HepG2 (cell line): Measurements from ENCODE around the gene C22orf15. TPM values are rescaled to one million over a fixed set of nuclear protein-coding genes. Genes with fewer than 3 reads are reported as not detected.

Experiments
- GATAD2A ChIP-seq: IDR thresholded peaks from 2 replicates; pipeline ENCODE4 v1.6.1; 2016
- MAZ ChIP-seq, 2 experiments: sonication (generic) in 1 of 2; formaldehyde crosslinking in 1 of 2; IDR thresholded peaks; 2 replicates each; pipeline versions ENCODE4 v1.5.0 to v1.6.1; 2012 to 2020; ENCODE audit warnings: low read depth in 2 of 2, mild to moderate bottlenecking in 2 of 2, borderline replicate concordance in 1 of 2, improper control_type of control experiment in 1 of 2, low read length in 1 of 2, missing genetic modification reagents in 1 of 2, moderate library complexity in 1 of 2
- ZFAT ChIP-seq: sonication (generic); formaldehyde crosslinking; conservative IDR thresholded peaks from 2 replicates; pipeline ENCODE4 v1.8.1; 2023; ENCODE audit warnings: missing genetic modification reagents, inconsistent platforms
- ZNF138 ChIP-seq: sonication (generic); formaldehyde crosslinking; IDR thresholded peaks from 2 replicates; pipeline ENCODE4 v1.5.0; 2020; ENCODE audit warnings: mild to moderate bottlenecking, low read depth, missing genetic modification reagents
- polyA plus RNA-seq, 8 experiments: library from polyadenylated mRNA; depleted of rRNA in 3 of 8; stranded (reverse) in 7 of 8; unstranded in 1 of 8; fragments of >200 nt; fragmentation: Illumina TruSeq in 4 of 8; extraction: Trizol in 4 of 8; gene quantifications; 2 replicates each; pipeline versions ENCODE4 v1.2.1 to v1.2.3, GENCODE V29; 2011 to 2016; ENCODE audit warnings: low read depth in 4 of 8, missing spikeins in 1 of 8, mixed read lengths in 1 of 8; ENCODE audit not compliant: insufficient read depth in 1 of 8
- total RNA-seq, 5 experiments: library from RNA; depleted of rRNA; stranded (reverse); fragments of >200 nt; fragmentation: Illumina TruSeq; extraction: Trizol; gene quantifications; 2 replicates each; pipeline ENCODE4 v1.2.3, GENCODE V29; 2016; ENCODE audit warnings: low read depth in 1 of 5
- TF ChIP-seq, protein P1 (sequence below): sonication (generic); formaldehyde crosslinking; IDR thresholded peaks from 2 replicates; pipeline ENCODE4 v1.4.0; 2020; ENCODE audit warnings: mild to moderate bottlenecking, missing genetic modification reagents, borderline replicate concordance
- TF ChIP-seq, protein P2 (sequence below): sonication (generic); formaldehyde crosslinking; IDR thresholded peaks from 2 replicates; pipeline ENCODE4 v1.4.0; 2020; ENCODE audit warnings: missing genetic modification reagents
- TF ChIP-seq, protein P3 (sequence below): sonication (generic); formaldehyde crosslinking; IDR thresholded peaks from 2 replicates; pipeline ENCODE4 v1.8.1; 2023; ENCODE audit warnings: mild to moderate bottlenecking, moderate library complexity, missing genetic modification reagents
- TF ChIP-seq, protein P4 (sequence below): IDR thresholded peaks from 2 replicates; pipeline ENCODE4 v1.6.1; 2016; ENCODE audit warnings: low read depth, missing genetic modification reagents, missing compliant biosample characterization
- TF ChIP-seq, protein P5 (sequence below): sonication (generic); formaldehyde crosslinking; IDR thresholded peaks from 2 replicates; pipeline ENCODE4 v1.5.0; 2020; ENCODE audit warnings: mild to moderate bottlenecking, missing genetic modification reagents
- TF ChIP-seq, protein P6 (sequence below): sonication (generic); formaldehyde crosslinking; IDR thresholded peaks from 2 replicates; pipeline ENCODE4 v1.5.1; 2020; ENCODE audit warnings: mild to moderate bottlenecking, missing genetic modification reagents

Gene C22orf15
- total and polyA plus RNA-seq, 2 of the 13 experiments (the other 11 are each of a cell fraction or from before 2014, with no cell fraction given): not detected

DNA sequence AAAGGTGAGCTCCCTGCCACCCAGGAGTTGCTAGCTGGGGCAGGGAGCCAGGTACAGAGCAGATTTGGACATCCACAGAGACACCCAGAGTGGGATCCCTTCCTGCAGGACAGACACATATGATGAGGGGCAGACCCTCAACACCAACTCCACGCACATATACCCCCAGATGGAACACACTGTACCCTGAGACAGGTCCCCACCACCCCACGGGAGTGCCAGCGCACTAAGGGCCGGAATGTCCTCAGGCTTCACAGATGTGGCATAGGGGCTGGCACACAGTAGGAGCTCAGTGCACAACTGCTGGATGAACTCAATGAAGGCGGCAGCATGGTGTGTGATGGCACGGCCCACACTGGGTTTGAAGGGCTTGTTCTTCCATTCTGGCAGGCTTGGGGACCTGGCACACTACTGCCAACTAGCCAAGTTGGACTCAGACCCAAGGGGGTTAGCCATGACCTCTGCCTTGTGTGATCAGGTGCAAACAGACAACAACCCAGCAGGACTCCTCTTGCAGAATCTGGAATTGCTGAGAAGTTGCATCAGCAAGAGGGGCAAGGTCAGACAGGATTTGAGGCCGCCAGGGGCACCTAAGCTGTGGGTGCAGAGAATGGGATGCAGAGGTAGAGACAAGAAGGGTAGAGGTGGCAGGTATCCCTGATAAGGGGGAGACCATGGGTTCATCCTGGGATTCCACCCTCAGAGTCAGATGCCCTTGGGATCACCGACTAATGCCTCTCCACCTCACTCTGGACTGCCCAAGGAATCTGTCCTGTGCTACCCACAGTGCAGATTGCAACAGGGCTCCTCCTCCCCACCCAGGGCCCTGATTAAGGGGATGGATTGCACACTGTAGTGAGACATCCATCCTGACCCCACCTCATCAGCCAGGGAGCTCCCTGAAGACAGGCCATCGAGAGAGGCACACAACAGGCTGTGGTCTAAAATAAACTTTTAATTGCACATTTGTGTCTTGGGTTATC lies 2.4 kb downstream of the C22orf15 start (continued):
- TF ChIP-seq, protein P1, sequence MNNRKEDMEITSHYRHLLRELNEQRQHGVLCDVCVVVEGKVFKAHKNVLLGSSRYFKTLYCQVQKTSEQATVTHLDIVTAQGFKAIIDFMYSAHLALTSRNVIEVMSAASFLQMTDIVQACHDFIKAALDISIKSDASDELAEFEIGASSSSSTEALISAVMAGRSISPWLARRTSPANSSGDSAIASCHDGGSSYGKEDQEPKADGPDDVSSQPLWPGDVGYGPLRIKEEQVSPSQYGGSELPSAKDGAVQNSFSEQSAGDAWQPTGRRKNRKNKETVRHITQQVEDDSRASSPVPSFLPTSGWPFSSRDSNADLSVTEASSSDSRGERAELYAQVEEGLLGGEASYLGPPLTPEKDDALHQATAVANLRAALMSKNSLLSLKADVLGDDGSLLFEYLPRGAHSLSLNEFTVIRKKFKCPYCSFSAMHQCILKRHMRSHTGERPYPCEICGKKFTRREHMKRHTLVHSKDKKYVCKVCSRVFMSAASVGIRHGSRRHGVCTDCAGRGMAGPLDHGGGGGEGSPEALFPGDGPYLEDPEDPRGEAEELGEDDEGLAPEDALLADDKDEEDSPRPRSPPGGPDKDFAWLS (CRISPR knock-in tag): no peak
- no peak for TF ChIP-seq ZNF138
- TF ChIP-seq, protein P2, sequence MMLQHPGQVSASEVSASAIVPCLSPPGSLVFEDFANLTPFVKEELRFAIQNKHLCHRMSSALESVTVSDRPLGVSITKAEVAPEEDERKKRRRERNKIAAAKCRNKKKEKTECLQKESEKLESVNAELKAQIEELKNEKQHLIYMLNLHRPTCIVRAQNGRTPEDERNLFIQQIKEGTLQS (CRISPR knock-in tag): peak; percentile 75; the same call in 1 of the 2 replicates
- TF ChIP-seq, protein P3, sequence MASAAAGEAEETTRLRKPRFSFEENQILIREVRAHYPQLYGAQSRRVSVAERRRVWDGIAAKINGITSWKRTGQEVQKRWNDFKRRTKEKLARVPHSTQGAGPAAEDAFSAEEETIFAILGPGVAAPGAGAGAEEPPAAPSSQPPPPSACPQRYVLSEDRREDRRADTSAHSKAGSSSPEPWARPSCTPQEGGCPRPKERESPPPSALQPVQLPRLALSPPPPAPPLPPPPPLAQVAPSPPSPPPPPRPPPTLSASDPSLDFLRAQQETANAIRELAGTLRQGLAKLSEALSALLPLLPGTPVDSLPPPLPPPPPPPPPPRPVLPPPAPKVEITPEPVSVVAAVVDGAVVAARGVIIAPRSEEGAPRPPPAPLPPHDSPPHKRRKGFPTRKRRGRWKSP (CRISPR knock-in tag): peak; percentile 64; the same call in 1 of the 2 replicates
- TF ChIP-seq, protein P4, sequence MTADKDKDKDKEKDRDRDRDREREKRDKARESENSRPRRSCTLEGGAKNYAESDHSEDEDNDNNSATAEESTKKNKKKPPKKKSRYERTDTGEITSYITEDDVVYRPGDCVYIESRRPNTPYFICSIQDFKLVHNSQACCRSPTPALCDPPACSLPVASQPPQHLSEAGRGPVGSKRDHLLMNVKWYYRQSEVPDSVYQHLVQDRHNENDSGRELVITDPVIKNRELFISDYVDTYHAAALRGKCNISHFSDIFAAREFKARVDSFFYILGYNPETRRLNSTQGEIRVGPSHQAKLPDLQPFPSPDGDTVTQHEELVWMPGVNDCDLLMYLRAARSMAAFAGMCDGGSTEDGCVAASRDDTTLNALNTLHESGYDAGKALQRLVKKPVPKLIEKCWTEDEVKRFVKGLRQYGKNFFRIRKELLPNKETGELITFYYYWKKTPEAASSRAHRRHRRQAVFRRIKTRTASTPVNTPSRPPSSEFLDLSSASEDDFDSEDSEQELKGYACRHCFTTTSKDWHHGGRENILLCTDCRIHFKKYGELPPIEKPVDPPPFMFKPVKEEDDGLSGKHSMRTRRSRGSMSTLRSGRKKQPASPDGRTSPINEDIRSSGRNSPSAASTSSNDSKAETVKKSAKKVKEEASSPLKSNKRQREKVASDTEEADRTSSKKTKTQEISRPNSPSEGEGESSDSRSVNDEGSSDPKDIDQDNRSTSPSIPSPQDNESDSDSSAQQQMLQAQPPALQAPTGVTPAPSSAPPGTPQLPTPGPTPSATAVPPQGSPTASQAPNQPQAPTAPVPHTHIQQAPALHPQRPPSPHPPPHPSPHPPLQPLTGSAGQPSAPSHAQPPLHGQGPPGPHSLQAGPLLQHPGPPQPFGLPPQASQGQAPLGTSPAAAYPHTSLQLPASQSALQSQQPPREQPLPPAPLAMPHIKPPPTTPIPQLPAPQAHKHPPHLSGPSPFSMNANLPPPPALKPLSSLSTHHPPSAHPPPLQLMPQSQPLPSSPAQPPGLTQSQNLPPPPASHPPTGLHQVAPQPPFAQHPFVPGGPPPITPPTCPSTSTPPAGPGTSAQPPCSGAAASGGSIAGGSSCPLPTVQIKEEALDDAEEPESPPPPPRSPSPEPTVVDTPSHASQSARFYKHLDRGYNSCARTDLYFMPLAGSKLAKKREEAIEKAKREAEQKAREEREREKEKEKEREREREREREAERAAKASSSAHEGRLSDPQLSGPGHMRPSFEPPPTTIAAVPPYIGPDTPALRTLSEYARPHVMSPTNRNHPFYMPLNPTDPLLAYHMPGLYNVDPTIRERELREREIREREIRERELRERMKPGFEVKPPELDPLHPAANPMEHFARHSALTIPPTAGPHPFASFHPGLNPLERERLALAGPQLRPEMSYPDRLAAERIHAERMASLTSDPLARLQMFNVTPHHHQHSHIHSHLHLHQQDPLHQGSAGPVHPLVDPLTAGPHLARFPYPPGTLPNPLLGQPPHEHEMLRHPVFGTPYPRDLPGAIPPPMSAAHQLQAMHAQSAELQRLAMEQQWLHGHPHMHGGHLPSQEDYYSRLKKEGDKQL: peak; percentile 22; the same call in 1 of the 2 replicates
- no peak for TF ChIP-seq MAZ (IDR thresholded peaks at IDR 0.05; ENCODE audit: borderline replicate concordance, low read depth, low read length)
- TF ChIP-seq MAZ (CRISPR knock-in tag; IDR thresholded peaks at IDR 0.05; ENCODE audit: low read depth): peak; percentile 82
- TF ChIP-seq, protein P5, sequence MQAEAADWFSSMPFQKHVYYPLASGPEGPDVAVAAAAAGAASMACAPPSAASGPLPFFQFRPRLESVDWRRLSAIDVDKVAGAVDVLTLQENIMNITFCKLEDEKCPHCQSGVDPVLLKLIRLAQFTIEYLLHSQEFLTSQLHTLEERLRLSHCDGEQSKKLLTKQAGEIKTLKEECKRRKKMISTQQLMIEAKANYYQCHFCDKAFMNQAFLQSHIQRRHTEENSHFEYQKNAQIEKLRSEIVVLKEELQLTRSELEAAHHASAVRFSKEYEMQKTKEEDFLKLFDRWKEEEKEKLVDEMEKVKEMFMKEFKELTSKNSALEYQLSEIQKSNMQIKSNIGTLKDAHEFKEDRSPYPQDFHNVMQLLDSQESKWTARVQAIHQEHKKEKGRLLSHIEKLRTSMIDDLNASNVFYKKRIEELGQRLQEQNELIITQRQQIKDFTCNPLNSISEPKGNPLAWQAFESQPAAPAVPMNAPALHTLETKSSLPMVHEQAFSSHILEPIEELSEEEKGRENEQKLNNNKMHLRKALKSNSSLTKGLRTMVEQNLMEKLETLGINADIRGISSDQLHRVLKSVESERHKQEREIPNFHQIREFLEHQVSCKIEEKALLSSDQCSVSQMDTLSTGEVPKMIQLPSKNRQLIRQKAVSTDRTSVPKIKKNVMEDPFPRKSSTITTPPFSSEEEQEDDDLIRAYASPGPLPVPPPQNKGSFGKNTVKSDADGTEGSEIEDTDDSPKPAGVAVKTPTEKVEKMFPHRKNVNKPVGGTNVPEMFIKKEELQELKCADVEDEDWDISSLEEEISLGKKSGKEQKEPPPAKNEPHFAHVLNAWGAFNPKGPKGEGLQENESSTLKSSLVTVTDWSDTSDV (CRISPR knock-in tag): no peak
- peak; percentile 97 for TF ChIP-seq GATAD2A (CRISPR knock-in tag)
- TF ChIP-seq ZFAT (CRISPR knock-in tag): no peak
- TF ChIP-seq, protein P6, sequence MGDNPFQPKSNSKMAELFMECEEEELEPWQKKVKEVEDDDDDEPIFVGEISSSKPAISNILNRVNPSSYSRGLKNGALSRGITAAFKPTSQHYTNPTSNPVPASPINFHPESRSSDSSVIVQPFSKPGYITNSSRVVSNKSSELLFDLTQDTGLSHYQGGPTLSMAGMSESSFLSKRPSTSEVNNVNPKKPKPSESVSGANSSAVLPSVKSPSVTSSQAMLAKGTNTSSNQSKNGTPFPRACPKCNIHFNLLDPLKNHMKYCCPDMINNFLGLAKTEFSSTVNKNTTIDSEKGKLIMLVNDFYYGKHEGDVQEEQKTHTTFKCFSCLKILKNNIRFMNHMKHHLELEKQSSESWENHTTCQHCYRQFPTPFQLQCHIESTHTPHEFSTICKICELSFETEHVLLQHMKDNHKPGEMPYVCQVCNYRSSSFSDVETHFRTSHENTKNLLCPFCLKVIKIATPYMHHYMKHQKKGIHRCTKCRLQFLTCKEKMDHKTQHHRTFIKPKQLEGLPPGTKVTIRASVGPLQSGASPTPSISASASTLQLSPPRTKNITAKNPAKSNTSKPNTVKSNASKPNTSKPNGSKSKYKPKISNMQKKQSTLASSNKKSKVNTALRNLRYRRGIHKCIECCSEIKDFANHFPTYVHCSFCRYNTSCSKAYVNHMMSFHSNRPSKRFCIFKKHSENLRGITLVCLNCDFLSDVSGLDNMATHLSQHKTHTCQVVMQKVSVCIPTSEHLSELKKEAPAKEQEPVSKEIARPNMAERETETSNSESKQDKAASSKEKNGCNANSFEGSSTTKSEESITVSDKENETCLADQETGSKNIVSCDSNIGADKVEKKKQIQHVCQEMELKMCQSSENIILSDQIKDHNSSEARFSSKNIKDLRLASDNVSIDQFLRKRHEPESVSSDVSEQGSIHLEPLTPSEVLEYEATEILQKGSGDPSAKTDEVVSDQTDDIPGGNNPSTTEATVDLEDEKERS (CRISPR knock-in tag): peak; percentile 58; the same call in 1 of the 2 replicates
